WERI-Rb-1 (cell line): ENCODE data around the gene RPL31.

ENCODE experiments used
- DNase-seq: peaks from one replicate; pipeline ENCODE4 v3.0.0-alpha.2; 2020
- H3K27ac ChIP-seq: fragments of 250-450 bp; sonication (Bioruptor Pico); 2 replicates; pipeline ENCODE4 v1.5.1; 2020; ENCODE audit warnings: mild to moderate bottlenecking, moderate library complexity
- H3K27me3 ChIP-seq: fragments of 250-450 bp; sonication (Bioruptor Pico); 2 replicates; pipeline ENCODE4 v1.5.1; 2021; ENCODE audit warnings: mild to moderate bottlenecking, low read depth, moderate library complexity; ENCODE audit not compliant: insufficient read depth, severe bottlenecking
- H3K36me3 ChIP-seq: fragments of 250-450 bp; sonication (Bioruptor Pico); 2 replicates; pipeline ENCODE4 v1.5.1; 2020; ENCODE audit warnings: mild to moderate bottlenecking, moderate library complexity
- H3K4me3 ChIP-seq: 2 replicates; pipeline ENCODE4 v1.5.1; 2011; ENCODE audit warnings: low read depth, mild to moderate bottlenecking, control low read depth, low read length
- H3K9me3 ChIP-seq: fragments of 250-450 bp; sonication (Bioruptor Pico); 2 replicates; pipeline ENCODE4 v1.5.1; 2021; ENCODE audit warnings: mild to moderate bottlenecking, moderate library complexity; ENCODE audit not compliant: severe bottlenecking
- TF ChIP-seq, protein P1 (sequence below): IDR thresholded peaks from 2 replicates; pipeline ENCODE4 v1.5.1; 2011; ENCODE audit warnings: low read depth, mild to moderate bottlenecking, control low read depth, inconsistent platforms, low read length

The RPL31 gene

DNA sequence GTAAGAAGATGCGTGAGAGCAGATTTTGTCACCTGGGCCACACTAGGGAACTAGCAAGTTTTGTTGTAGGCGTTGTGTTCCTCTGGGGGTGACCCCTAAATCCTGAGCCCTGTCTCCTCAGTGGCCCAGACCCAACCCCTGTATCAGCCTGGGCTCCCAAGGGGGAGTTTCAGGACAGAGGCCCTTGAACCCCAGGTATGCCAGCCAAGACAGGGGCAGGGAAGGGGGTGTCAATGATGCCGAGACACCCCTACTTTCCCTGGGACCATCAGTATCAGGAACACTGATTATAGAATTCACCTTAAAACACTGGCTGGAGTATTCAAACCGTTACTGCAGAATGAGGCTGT, 39.1 kb upstream of the RPL31 start:
- H3K36me3 ChIP-seq: no peaks in the 10 kb centered on the region
- DNase-seq: no peak
- peaks cover 9% of the 10 kb centered on the region for H3K27me3 ChIP-seq
- TF ChIP-seq, protein P1, sequence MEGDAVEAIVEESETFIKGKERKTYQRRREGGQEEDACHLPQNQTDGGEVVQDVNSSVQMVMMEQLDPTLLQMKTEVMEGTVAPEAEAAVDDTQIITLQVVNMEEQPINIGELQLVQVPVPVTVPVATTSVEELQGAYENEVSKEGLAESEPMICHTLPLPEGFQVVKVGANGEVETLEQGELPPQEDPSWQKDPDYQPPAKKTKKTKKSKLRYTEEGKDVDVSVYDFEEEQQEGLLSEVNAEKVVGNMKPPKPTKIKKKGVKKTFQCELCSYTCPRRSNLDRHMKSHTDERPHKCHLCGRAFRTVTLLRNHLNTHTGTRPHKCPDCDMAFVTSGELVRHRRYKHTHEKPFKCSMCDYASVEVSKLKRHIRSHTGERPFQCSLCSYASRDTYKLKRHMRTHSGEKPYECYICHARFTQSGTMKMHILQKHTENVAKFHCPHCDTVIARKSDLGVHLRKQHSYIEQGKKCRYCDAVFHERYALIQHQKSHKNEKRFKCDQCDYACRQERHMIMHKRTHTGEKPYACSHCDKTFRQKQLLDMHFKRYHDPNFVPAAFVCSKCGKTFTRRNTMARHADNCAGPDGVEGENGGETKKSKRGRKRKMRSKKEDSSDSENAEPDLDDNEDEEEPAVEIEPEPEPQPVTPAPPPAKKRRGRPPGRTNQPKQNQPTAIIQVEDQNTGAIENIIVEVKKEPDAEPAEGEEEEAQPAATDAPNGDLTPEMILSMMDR: no peak
- H3K27ac ChIP-seq: no peak overlapping the region
- H3K9me3 ChIP-seq: no peaks in the 10 kb centered on the region
- no peak overlapping the region for H3K4me3 ChIP-seq

DNA sequence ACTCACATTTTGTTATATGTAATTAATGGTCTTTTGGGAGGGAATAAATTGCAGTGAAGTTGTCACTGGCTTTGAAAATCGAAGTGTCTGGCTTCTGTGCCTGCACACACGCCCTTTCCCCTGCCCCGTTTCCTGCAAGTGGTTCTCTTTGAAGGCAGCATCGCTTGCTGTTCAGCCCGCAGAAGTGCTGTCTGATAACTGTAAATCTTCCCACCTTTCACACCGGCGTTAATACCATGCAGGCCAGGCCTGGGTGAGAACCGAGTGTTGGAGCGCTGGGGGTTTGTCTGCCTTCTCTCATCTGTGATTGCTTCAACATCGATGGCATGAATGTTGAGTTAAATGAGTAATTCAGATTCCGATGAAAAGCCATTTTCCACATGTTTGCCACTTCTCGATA, 37.9 kb upstream of the RPL31 start:
- Histone ChIP-seq H3K9me3 (no peaks in the 10 kb centered on the region), H3K4me3 (no peak overlapping the region), H3K36me3 (no peaks in the 10 kb centered on the region), H3K27me3 (peaks cover 9% of the 10 kb centered on the region), H3K27ac (no peak overlapping the region)
- TF ChIP-seq, protein P1: no peak
- DNase-seq: no peak

DNA sequence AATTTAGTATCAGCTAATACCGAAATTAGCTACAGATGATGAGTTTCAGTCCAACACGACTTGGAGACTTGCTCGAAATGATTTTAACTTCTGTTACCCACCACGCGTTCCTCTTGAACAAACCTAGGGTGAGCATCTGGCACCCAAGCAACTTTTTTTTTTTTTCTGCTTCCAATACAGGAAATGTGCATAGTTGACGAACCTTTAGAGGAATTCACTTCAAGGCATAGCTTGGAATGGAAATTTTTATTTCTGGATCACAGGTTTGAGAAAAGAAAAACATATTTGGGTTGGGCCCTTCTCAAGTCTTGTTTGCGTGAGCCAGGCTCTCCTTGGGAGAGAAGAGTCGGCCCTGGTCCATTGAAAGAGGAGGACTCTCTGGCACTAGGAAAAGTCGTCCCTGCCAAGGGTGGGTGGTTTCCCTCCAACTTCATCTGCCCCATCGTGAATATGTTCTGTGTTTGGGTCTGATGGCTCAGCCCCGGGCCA, 37.4 kb upstream of the RPL31 start:
- TF ChIP-seq, protein P1: no peak
- no peaks in the 10 kb centered on the region for H3K9me3 ChIP-seq
- H3K36me3 ChIP-seq: no peaks in the 10 kb centered on the region
- H3K4me3 ChIP-seq: no peak overlapping the region
- DNase-seq: no peak
- H3K27ac ChIP-seq: no peak overlapping the region
- peaks cover 9% of the 10 kb centered on the region for H3K27me3 ChIP-seq

DNA sequence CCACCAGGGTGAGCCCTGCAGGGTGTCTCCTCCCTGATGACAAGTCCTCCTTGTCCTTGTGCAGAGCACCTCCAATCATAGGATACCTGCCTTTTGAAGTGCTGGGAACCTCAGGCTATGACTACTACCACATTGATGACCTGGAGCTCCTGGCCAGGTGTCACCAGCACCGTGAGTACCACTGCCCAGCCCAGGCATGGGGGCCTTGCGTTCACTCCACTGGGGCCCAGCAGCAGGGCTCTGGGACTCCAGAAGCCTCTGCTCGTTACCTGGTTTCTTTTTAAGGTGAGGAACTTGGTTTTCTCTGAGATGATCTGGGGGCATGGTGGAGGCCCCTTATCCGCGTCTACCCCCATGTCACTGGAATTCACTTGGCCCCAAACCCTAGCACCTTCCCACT, 36.5 kb upstream of the RPL31 start:
- H3K4me3 ChIP-seq: no peak overlapping the region
- no peaks in the 10 kb centered on the region for H3K9me3 ChIP-seq
- no peaks in the 10 kb centered on the region for H3K36me3 ChIP-seq
- TF ChIP-seq, protein P1: no peak
- DNase-seq: no peak
- H3K27ac ChIP-seq: no peak overlapping the region
- peaks cover 8% of the 10 kb centered on the region for H3K27me3 ChIP-seq

DNA sequence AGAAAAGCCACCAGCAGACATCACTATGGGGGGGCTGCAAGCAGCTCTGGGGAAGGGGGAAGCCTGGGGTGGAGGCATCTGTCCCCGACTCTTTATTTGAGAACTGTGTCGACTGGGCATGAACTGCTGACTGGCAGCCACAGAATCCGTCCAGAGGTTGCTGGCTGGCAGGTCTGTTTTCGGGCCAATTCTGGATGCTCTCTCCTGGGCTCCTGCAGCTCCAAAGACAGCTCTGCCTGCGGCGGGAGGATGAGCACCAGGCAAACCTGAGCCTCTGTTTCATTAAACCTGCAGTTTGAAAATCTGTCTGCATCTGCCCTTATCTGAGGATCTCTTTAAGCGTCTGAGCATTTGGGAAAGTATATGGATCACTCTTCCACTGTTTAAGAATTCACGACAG, 34.4 kb upstream of the RPL31 start:
- H3K4me3 ChIP-seq: no peak overlapping the region
- no peak overlapping the region for H3K27ac ChIP-seq
- H3K36me3 ChIP-seq: no peaks in the 10 kb centered on the region
- peaks cover 3% of the 10 kb centered on the region for H3K27me3 ChIP-seq
- TF ChIP-seq, protein P1: no peak
- DNase-seq: no peak
- H3K9me3 ChIP-seq: no peaks in the 10 kb centered on the region
